ENCODE results near the gene GABRP. TPM values are rescaled to one million over a fixed set of nuclear protein-coding genes. Genes with fewer than 3 reads are reported as not detected.

The GABRP gene
- total RNA-seq, 1 donor from 2014 or later = not detected

GRCh38 chr5:170805666-170806065 is 22.1 kb downstream of the GABRP start:
- no peaks in the 10 kb centered on the region for H3K4me1 Mint-ChIP-seq
- no peaks in the 10 kb centered on the region for H3F3A ChIP-seq (ENCODE audit: low read depth)
- H4K20me1 ChIP-seq (ENCODE audit: low read depth) = no peaks in the 10 kb centered on the region
- H3K27ac ChIP-seq = no peak overlapping the region
- H3K9me3 ChIP-seq (ENCODE audit: low read depth) = no peaks in the 10 kb centered on the region
- H3K36me3 Mint-ChIP-seq = no peaks in the 10 kb centered on the region
- TF ChIP-seq CTCF (IDR thresholded peaks at IDR 0.05) = no peak
- no peak for TF ChIP-seq EZH2phosphoT487 (IDR thresholded peaks at IDR 0.05)
- TF ChIP-seq EZH2 (IDR thresholded peaks at IDR 0.05) = no peak
- DNase-seq (ENCODE audit: low spot score) = no peak
- H3K4me3 ChIP-seq = no peak overlapping the region
- no peaks in the 10 kb centered on the region for H3K36me3 ChIP-seq
- H3K4me3 Mint-ChIP-seq = no peak overlapping the region
- H2AFZ ChIP-seq (replicated peaks) = no peak overlapping the region
- H3K27ac Mint-ChIP-seq = no peak overlapping the region
- H3K79me2 ChIP-seq (ENCODE audit: low read depth) = no peaks in the 10 kb centered on the region
- no peaks in the 10 kb centered on the region for H3K27me3 ChIP-seq
- H3K27me3 Mint-ChIP-seq (ENCODE audit: insufficient read depth, low read depth) = peaks cover 4% of the 10 kb centered on the region
- peaks cover 8% of the 10 kb centered on the region for H3K4me1 ChIP-seq
- H3K9me3 Mint-ChIP-seq = no peaks in the 10 kb centered on the region
- H3K4me2 ChIP-seq = no peak overlapping the region
- H3K9ac ChIP-seq = no peak overlapping the region

GRCh38 chr5:170809551-170809950 is 26.0 kb downstream of the GABRP start:
- H3K4me3 Mint-ChIP-seq = no peak overlapping the region
- peaks cover 4% of the 10 kb centered on the region for H3K27me3 Mint-ChIP-seq (ENCODE audit: insufficient read depth, low read depth)
- no peaks in the 10 kb centered on the region for H3K36me3 Mint-ChIP-seq
- no peaks in the 10 kb centered on the region for H3K9me3 Mint-ChIP-seq
- Histone ChIP-seq H3F3A (ENCODE audit: low read depth) (no peaks in the 10 kb centered on the region), H4K20me1 (ENCODE audit: low read depth) (no peaks in the 10 kb centered on the region), H3K4me2 (no peak overlapping the region), H3K36me3 (no peaks in the 10 kb centered on the region), H3K27ac (no peak overlapping the region), H2AFZ (replicated peaks) (no peak overlapping the region), H3K27me3 (no peaks in the 10 kb centered on the region), H3K4me1 (no peaks in the 10 kb centered on the region), H3K4me3 (no peak overlapping the region), H3K79me2 (ENCODE audit: low read depth) (no peaks in the 10 kb centered on the region), H3K9ac (no peak overlapping the region), H3K9me3 (ENCODE audit: low read depth) (no peaks in the 10 kb centered on the region)
- TF ChIP-seq EZH2phosphoT487 (IDR thresholded peaks at IDR 0.05) = no peak
- TF ChIP-seq CTCF (IDR thresholded peaks at IDR 0.05) = peak; percentile 49
- DNase-seq (ENCODE audit: low spot score) = peak; percentile 52
- no peaks in the 10 kb centered on the region for H3K4me1 Mint-ChIP-seq
- H3K27ac Mint-ChIP-seq = no peak overlapping the region

GRCh38 chr5:170811719-170812118 is 28.2 kb downstream of the GABRP start:
- Mint-ChIP-seq H3K4me1 (no peaks in the 10 kb centered on the region), H3K27ac (no peak overlapping the region), H3K27me3 (ENCODE audit: insufficient read depth, low read depth) (peaks cover 4% of the 10 kb centered on the region), H3K36me3 (no peaks in the 10 kb centered on the region), H3K4me3 (no peak overlapping the region), H3K9me3 (peaks cover 3% of the 10 kb centered on the region)
- TF ChIP-seq CTCF (IDR thresholded peaks at IDR 0.05) (no peak), EZH2phosphoT487 (IDR thresholded peaks at IDR 0.05) (no peak), EZH2 (IDR thresholded peaks at IDR 0.05) (no peak)
- H3K9ac ChIP-seq = no peak overlapping the region
- H3K4me1 ChIP-seq = no peaks in the 10 kb centered on the region
- no peaks in the 10 kb centered on the region for H3K79me2 ChIP-seq (ENCODE audit: low read depth)
- H3K4me3 ChIP-seq = no peak overlapping the region
- no peaks in the 10 kb centered on the region for H3K27me3 ChIP-seq
- H4K20me1 ChIP-seq (ENCODE audit: low read depth) = no peaks in the 10 kb centered on the region
- no peak overlapping the region for H3K27ac ChIP-seq
- no peaks in the 10 kb centered on the region for H3K36me3 ChIP-seq
- H2AFZ ChIP-seq (replicated peaks) = no peak overlapping the region
- no peak overlapping the region for H3K4me2 ChIP-seq
- DNase-seq (ENCODE audit: low spot score) = no peak
- no peaks in the 10 kb centered on the region for H3K9me3 ChIP-seq (ENCODE audit: low read depth)
- no peaks in the 10 kb centered on the region for H3F3A ChIP-seq (ENCODE audit: low read depth)

All from neural progenitor cell (in vitro differentiated cells).